Measurements from ENCODE around the gene TFB1M. TPM values are rescaled to one million over a fixed set of nuclear protein-coding genes. Genes with fewer than 3 reads are reported as not detected.

The TFB1M gene
- total and polyA plus RNA-seq, 4 experiments from 2014 or later: 12.6 to 45.7 (median 29.1) TPM

DNA sequence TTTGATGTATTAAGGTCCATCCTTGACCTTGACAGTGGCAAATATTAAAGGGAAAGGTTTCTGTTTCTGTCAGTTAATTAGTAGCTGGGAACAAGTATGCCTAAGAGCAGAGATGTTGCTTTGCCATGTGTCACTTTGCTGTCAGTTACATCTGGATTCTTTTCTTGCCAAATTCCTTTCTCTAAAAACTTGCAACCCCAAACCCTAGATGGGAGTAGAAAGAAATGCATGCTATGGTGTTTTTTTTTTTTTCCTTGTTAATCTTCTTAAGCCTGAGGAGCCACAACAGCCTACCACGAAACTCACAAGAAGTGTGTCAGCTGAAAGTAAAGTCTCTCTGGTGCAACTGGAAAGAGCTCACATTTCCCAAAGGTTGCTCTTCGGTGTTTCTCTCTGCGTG, 68.5 kb downstream of the TFB1M start:
- H3K27me3 Mint-ChIP-seq: peaks cover 0 to 2% of the 10 kb centered on the region in 2 donors
- H3K4me1 ChIP-seq (ENCODE audit: insufficient read depth, low read length): no peaks in the 10 kb centered on the region
- no peak overlapping the region for H3K4me3 Mint-ChIP-seq
- H3K27me3 ChIP-seq (ENCODE audit: insufficient read depth, low read length): no peaks in the 10 kb centered on the region
- no peak overlapping the region for H3K27ac ChIP-seq (ENCODE audit: low read depth, low read length)
- CTCF ChIA-PET (ENCODE audit: partially characterized antibody): interaction anchor here (0.7 to 1.4 kb wide), 4 partner anchors 12 to 1312 kb away, joined by 3 read pairs; no protein-coding TSS in a partner anchor
- peaks cover 0 to 5% (median 0%) of the 10 kb centered on the region in 8 donors for H3K9me3 Mint-ChIP-seq
- H3K36me3 ChIP-seq (ENCODE audit: insufficient read depth, low read length): no peaks in the 10 kb centered on the region
- DNase-seq: no peak
- intact Hi-C loops (cut with micrococcal nuclease): no loop called here
- H3K4me1 Mint-ChIP-seq: peaks cover 0 to 3% (median 0%) of the 10 kb centered on the region in 4 donors
- H3K27ac Mint-ChIP-seq: no peak overlapping the region
- peaks cover 6 to 8% of the 10 kb centered on the region in 2 donors for H3K36me3 Mint-ChIP-seq
- POLR2A ChIA-PET (ENCODE audit: partially characterized antibody): no interaction called here
- H3K9me3 ChIP-seq (ENCODE audit: control insufficient read depth in 1 of 2, low read length in 2 of 2): no peaks in the 10 kb centered on the region
- no peak overlapping the region for H3K4me3 ChIP-seq (ENCODE audit: low read length in 2 of 2)

DNA sequence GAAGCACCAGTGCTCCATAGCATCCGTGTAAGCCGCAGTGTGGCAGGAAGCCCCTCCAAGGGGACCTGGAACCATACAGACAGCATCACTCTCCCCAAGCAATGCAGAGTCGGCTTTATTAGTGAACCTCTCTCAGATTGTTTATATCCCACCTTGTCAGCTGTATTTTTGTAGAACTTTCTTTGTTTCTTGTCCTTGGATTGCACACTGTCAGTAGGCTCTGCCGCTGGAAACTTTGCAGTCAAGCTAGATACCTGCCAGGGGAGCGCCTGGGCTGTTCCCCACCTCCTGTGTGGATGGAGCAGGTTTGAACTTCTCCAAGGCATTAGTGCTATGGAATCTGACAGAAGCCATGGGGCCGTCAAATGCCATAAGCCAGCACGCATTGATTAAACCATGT, 69.1 kb downstream of the TFB1M start:
- Histone ChIP-seq H3K36me3 (ENCODE audit: insufficient read depth, low read length) (no peaks in the 10 kb centered on the region), H3K27me3 (ENCODE audit: insufficient read depth, low read length) (no peaks in the 10 kb centered on the region), H3K27ac (ENCODE audit: low read depth, low read length) (no peak overlapping the region), H3K4me1 (ENCODE audit: insufficient read depth, low read length) (no peaks in the 10 kb centered on the region), H3K4me3 (ENCODE audit: low read length in 2 of 2) (no peak overlapping the region), H3K9me3 (ENCODE audit: control insufficient read depth in 1 of 2, low read length in 2 of 2) (no peaks in the 10 kb centered on the region)
- no peak for DNase-seq
- POLR2A ChIA-PET (ENCODE audit: partially characterized antibody): no interaction called here
- intact Hi-C loops (cut with micrococcal nuclease): no loop called here
- H3K27ac Mint-ChIP-seq: no peak overlapping the region
- no peak overlapping the region for H3K4me3 Mint-ChIP-seq
- CTCF ChIA-PET (ENCODE audit: partially characterized antibody): interaction anchor here (1.2 kb wide), 1 partner anchor 21 kb away, joined by 3 read pairs; no protein-coding TSS in a partner anchor
- peaks cover 2% of the 10 kb centered on the region in 2 donors for H3K27me3 Mint-ChIP-seq
- H3K36me3 Mint-ChIP-seq: peaks cover 5 to 8% of the 10 kb centered on the region in 2 donors
- peaks cover 0 to 3% (median 0%) of the 10 kb centered on the region in 4 donors for H3K4me1 Mint-ChIP-seq
- peaks cover 0 to 5% (median 0%) of the 10 kb centered on the region in 8 donors for H3K9me3 Mint-ChIP-seq

DNA sequence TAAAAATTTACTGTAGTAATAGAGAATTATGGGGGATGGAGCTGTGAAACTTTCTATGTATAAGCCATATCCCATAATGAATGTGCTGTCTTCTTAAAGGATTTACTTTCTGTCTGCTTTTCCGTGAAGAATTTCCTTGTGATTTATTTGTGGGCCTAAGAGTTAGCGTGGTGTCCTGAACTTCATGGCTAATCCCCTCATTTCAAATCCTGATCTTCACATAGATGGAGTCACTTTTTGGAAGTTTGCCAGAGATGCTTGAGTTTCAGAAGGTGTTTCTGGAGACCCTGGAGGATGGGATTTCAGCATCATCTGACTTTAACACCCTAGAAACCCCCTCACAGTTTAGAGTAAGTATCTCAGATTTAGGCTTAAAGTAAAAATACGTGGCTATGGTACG, 69.8 kb downstream of the TFB1M start:
- H3K36me3 ChIP-seq (ENCODE audit: insufficient read depth, low read length): no peaks in the 10 kb centered on the region
- H3K27ac Mint-ChIP-seq: no peak overlapping the region
- H3K27me3 Mint-ChIP-seq: peaks cover 2% of the 10 kb centered on the region in 2 donors
- H3K4me1 Mint-ChIP-seq: peaks cover 0 to 3% (median 0%) of the 10 kb centered on the region in 4 donors
- peaks cover 0 to 10% (median 0%) of the 10 kb centered on the region in 8 donors for H3K9me3 Mint-ChIP-seq
- H3K4me1 ChIP-seq (ENCODE audit: insufficient read depth, low read length): no peaks in the 10 kb centered on the region
- no peaks in the 10 kb centered on the region for H3K27me3 ChIP-seq (ENCODE audit: insufficient read depth, low read length)
- no peak for DNase-seq
- H3K4me3 ChIP-seq (ENCODE audit: low read length in 2 of 2): no peak overlapping the region
- intact Hi-C loops (cut with micrococcal nuclease): no loop called here
- no peak overlapping the region for H3K4me3 Mint-ChIP-seq
- ChIA-PET POLR2A (ENCODE audit: partially characterized antibody) (interaction anchor here (0.6 kb wide), 1 partner anchor 328 kb away, joined by 3 read pairs; no protein-coding TSS in a partner anchor), CTCF (ENCODE audit: partially characterized antibody) (interaction anchor here (1.1 kb wide), 1 partner anchor 67 kb away, joined by 3 read pairs; no protein-coding TSS in a partner anchor)
- no peaks in the 10 kb centered on the region for H3K9me3 ChIP-seq (ENCODE audit: control insufficient read depth in 1 of 2, low read length in 2 of 2)
- peaks cover 1 to 3% of the 10 kb centered on the region in 2 donors for H3K36me3 Mint-ChIP-seq
- no peak overlapping the region for H3K27ac ChIP-seq (ENCODE audit: low read depth, low read length)

DNA sequence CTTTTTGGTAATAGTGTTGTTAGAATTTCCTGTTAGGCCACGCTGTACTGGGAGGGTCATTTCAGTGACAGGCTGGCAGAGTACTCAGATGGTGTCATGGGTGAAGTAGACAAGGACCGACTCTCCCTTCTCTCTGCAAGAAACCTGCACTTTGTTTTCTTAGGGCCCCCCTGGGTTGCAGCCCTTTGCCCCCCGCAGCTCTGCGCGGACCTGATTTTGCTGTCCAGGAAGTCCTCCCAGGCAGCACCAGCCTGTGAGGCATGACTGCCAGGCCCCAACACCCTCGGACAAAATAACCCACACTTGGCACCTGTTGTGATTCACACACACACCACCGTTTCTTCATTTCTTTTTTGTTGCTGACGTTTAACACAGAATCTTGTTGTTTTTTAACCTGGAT, 72.3 kb downstream of the TFB1M start:
- Mint-ChIP-seq H3K4me3 (no peak overlapping the region), H3K4me1 (no peaks in the 10 kb centered on the region), H3K27ac (no peak overlapping the region), H3K9me3 (peaks cover 0 to 20% (median 4%) of the 10 kb centered on the region in 8 donors), H3K27me3 (peaks cover 2 to 5% of the 10 kb centered on the region in 2 donors), H3K36me3 (peaks cover 0 to 2% of the 10 kb centered on the region in 2 donors)
- Histone ChIP-seq H3K27ac (ENCODE audit: low read depth, low read length) (no peak overlapping the region), H3K27me3 (ENCODE audit: insufficient read depth, low read length) (no peaks in the 10 kb centered on the region), H3K36me3 (ENCODE audit: insufficient read depth, low read length) (no peaks in the 10 kb centered on the region), H3K4me3 (ENCODE audit: low read length in 2 of 2) (no peak overlapping the region), H3K9me3 (ENCODE audit: control insufficient read depth in 1 of 2, low read length in 2 of 2) (no peaks in the 10 kb centered on the region), H3K4me1 (ENCODE audit: insufficient read depth, low read length) (no peaks in the 10 kb centered on the region)
- ChIA-PET CTCF (ENCODE audit: partially characterized antibody) (interaction anchor here (1.1 kb wide), 1 partner anchor 16 kb away, joined by 3 read pairs; no protein-coding TSS in a partner anchor), POLR2A (ENCODE audit: partially characterized antibody) (interaction anchor here (1.3 kb wide), 1 partner anchor 70 kb away, joined by 4 read pairs; no protein-coding TSS in a partner anchor)
- no peak for DNase-seq
- intact Hi-C loops (cut with micrococcal nuclease): no loop called here

DNA sequence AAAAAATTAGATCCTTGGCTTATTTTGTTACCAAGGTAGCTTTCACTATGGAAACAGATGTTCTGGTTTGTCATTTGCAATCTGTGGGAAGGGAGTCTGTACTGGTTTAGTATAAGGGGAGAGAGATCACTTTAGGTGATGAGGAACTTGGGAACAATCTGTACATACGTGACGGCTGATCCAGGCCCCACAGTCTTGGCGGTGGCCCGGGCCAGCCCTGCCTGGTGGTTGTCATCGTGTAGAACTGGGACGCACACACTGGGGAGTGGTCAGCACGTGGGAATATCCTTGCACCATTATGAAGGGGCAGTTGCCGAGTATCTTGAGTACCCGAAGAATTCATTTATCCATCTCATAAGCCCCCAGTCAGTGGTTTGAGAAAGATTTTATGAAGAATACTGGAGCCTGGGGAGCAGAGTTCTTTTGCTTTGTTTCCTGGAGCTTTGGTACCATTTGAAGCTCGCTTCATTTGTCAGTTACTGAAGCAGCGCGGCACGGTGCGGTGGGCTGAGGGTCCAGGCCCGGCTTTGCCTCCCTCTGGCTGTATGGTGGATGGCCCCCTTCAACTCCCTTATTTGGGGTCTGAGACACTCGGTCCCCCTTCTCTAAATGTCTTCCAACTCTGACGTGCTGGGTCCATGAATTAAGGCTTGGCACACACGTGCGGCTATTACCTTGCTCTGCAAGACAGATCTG, 73.2 kb downstream of the TFB1M start:
- peaks cover 0 to 3% of the 10 kb centered on the region in 2 donors for H3K36me3 Mint-ChIP-seq
- DNase-seq: no peak
- H3K27me3 ChIP-seq (ENCODE audit: insufficient read depth, low read length): no peaks in the 10 kb centered on the region
- ChIA-PET CTCF (ENCODE audit: partially characterized antibody) (interaction anchor here (1.1 kb wide), 1 partner anchor 17 kb away, joined by 3 read pairs; no protein-coding TSS in a partner anchor), POLR2A (ENCODE audit: partially characterized antibody) (interaction anchor here (1.3 kb wide), 1 partner anchor 69 kb away, joined by 4 read pairs; no protein-coding TSS in a partner anchor)
- no peak overlapping the region for H3K27ac ChIP-seq (ENCODE audit: low read depth, low read length)
- no peak overlapping the region for H3K27ac Mint-ChIP-seq
- H3K36me3 ChIP-seq (ENCODE audit: insufficient read depth, low read length): no peaks in the 10 kb centered on the region
- no peaks in the 10 kb centered on the region for H3K9me3 ChIP-seq (ENCODE audit: control insufficient read depth in 1 of 2, low read length in 2 of 2)
- H3K4me1 Mint-ChIP-seq: no peaks in the 10 kb centered on the region
- no peak overlapping the region for H3K4me3 ChIP-seq (ENCODE audit: low read length in 2 of 2)
- H3K4me3 Mint-ChIP-seq: no peak overlapping the region
- H3K27me3 Mint-ChIP-seq: peaks cover 2 to 5% of the 10 kb centered on the region in 2 donors
- H3K9me3 Mint-ChIP-seq: peaks cover 0 to 20% (median 5%) of the 10 kb centered on the region in 8 donors
- intact Hi-C loops (cut with micrococcal nuclease): no loop called here
- no peaks in the 10 kb centered on the region for H3K4me1 ChIP-seq (ENCODE audit: insufficient read depth, low read length)

DNA sequence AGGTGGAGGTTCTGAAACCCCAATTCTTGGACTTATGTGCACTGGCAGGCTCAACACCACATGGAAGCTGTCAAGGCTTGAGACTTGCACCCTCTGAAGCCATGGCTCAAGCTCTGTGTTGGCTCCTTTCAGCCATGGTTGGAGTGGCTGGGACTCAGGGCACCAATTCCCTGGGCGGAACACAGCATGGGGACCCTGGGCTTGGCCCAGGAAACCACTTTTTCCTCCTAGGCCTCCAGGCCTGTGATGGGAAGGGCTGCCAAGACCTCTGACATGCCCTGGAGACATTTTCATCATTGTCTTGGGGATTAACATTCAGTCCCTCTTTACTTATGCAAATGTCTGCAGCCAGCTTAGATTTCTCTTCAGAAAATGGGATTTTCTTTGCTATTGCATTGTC, 76.7 kb downstream of the TFB1M start:
- DNase-seq: no peak
- POLR2A ChIA-PET (ENCODE audit: partially characterized antibody): no interaction called here
- Mint-ChIP-seq H3K9me3 (peaks cover 0 to 20% (median 5%) of the 10 kb centered on the region in 8 donors), H3K4me1 (no peaks in the 10 kb centered on the region), H3K4me3 (no peak overlapping the region), H3K36me3 (peaks cover 0 to 4% of the 10 kb centered on the region in 2 donors), H3K27ac (no peak overlapping the region), H3K27me3 (peaks cover 2 to 5% of the 10 kb centered on the region in 2 donors)
- no peaks in the 10 kb centered on the region for H3K27me3 ChIP-seq (ENCODE audit: insufficient read depth, low read length)
- intact Hi-C loops (cut with micrococcal nuclease): no loop called here
- no peaks in the 10 kb centered on the region for H3K4me1 ChIP-seq (ENCODE audit: insufficient read depth, low read length)
- no peaks in the 10 kb centered on the region for H3K9me3 ChIP-seq (ENCODE audit: control insufficient read depth in 1 of 2, low read length in 2 of 2)
- CTCF ChIA-PET (ENCODE audit: partially characterized antibody): interaction anchor here (1.4 kb wide), 1 partner anchor 10 kb away, joined by 3 read pairs; no protein-coding TSS in a partner anchor
- H3K36me3 ChIP-seq (ENCODE audit: insufficient read depth, low read length): no peaks in the 10 kb centered on the region
- no peak overlapping the region for H3K27ac ChIP-seq (ENCODE audit: low read depth, low read length)
- H3K4me3 ChIP-seq (ENCODE audit: low read length in 2 of 2): no peak overlapping the region

DNA sequence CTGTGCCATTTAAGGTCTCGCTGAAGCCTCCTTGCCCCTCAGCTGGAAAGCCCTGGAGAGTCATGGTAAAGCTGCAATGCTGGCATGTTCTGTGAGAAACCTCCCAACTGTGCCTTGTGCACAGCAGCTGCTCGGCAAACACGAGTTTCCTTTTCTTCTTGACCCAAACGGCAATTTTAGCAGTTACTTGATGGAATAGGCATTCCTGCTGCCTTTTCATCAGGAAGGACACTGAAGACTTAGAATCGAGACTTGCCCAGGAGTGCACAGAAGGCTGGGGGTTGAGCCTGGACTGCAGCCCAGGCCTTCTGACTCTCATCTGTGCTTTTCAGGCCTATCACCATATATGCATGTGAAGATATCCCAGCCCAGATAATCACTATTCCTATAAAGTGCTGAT, 79.2 kb downstream of the TFB1M start:
- Histone ChIP-seq H3K4me3 (ENCODE audit: low read length in 2 of 2) (no peak overlapping the region), H3K36me3 (ENCODE audit: insufficient read depth, low read length) (no peaks in the 10 kb centered on the region), H3K27ac (ENCODE audit: low read depth, low read length) (no peak overlapping the region), H3K9me3 (ENCODE audit: control insufficient read depth in 1 of 2, low read length in 2 of 2) (no peaks in the 10 kb centered on the region), H3K27me3 (ENCODE audit: insufficient read depth, low read length) (no peaks in the 10 kb centered on the region), H3K4me1 (ENCODE audit: insufficient read depth, low read length) (no peaks in the 10 kb centered on the region)
- DNase-seq: no peak
- intact Hi-C loops (cut with micrococcal nuclease): no loop called here
- Mint-ChIP-seq H3K27me3 (peaks cover 0 to 2% of the 10 kb centered on the region in 2 donors), H3K36me3 (peaks cover 0 to 4% of the 10 kb centered on the region in 2 donors), H3K27ac (no peak overlapping the region), H3K4me3 (no peak overlapping the region), H3K4me1 (no peaks in the 10 kb centered on the region), H3K9me3 (peaks cover 0 to 16% (median 7%) of the 10 kb centered on the region in 8 donors)
- POLR2A ChIA-PET (ENCODE audit: partially characterized antibody): no interaction called here
- CTCF ChIA-PET (ENCODE audit: partially characterized antibody): no interaction called here
